Ovary (tissue), 9 donors: ENCODE data around the gene SLC9A8. TPM values are rescaled to one million over a fixed set of nuclear protein-coding genes. Genes with fewer than 3 reads are reported as not detected.
"Not testable (repeated sequence)": the region's sequence is repeated elsewhere in the genome, so short reads cannot be mapped to it uniquely, and the experiment has no call there.

Source experiments
- DNase-seq, 5 donors: peaks; one replicate each; pipeline ENCODE4 v3.0.0-alpha.2; 2019 to 2020
- H3K27ac ChIP-seq, 2 donors: fragments of 200-600 bp; one replicate each; pipeline versions ENCODE4 v1.5.1 to v1.8.0; 2019 to 2022
- H3K27me3 ChIP-seq: fragments of 200-600 bp; one replicate; pipeline ENCODE4 v1.8.0; 2022
- H3K36me3 ChIP-seq: fragments of 200-600 bp; sonication (generic); one replicate; pipeline ENCODE4 v1.5.1; 2019
- H3K4me1 ChIP-seq: one replicate; pipeline ENCODE4 v1.8.1; 2013; ENCODE audit warnings: mild to moderate bottlenecking, moderate library complexity; ENCODE audit not compliant: insufficient read depth
- H3K4me3 ChIP-seq: fragments of 200-600 bp; sonication (generic); one replicate; pipeline ENCODE4 v1.5.1; 2017
- H3K9me3 ChIP-seq, 2 donors: fragments of 200-600 bp in 1 of 2; sonication (generic) in 1 of 2; one replicate each; pipeline versions ENCODE4 v1.5.1 to v1.8.1; 2013 to 2019; ENCODE audit warnings: mild to moderate bottlenecking in 1 of 2, moderate library complexity in 1 of 2
- EP300 ChIP-seq: sonication (generic); formaldehyde crosslinking; IDR thresholded peaks from one replicate; pipeline ENCODE4 v1.6.1; 2017; ENCODE audit warnings: antibody characterized with exemption
- POLR2A ChIP-seq: fragments of 450-650 bp; IDR thresholded peaks from one replicate; pipeline ENCODE4 v1.6.1; 2017; ENCODE audit warnings: antibody characterized with exemption, mild to moderate bottlenecking, moderate library complexity
- WGBS, 3 donors: extraction: QIAGEN DNeasy Blood & Tissue Kit in 1 of 3; methylation state at CpG; one replicate each; pipeline versions ENCODE4 v1.1.5 to v1.1.7; 2013 to 2017; 5-methylcytosine and 5-hydroxymethylcytosine counted together
- intact Hi-C, 4 donors: fragments of 100-400 bp; cut with DNase I; formaldehyde crosslinking; loops; one replicate each; pipeline versions ENCODE4 v1.11.0 to v1.15.1; 2022 to 2023
- polyA plus RNA-seq, 2 donors: library from polyadenylated mRNA; stranded (reverse); fragments of 200-250 nt in 1 of 2; fragments of 350-450 nt in 1 of 2; fragmentation: Illumina TruSeq in 1 of 2; extraction: RNeasy Lipid Tissue Mini Kit (QIAGEN cat#74804) in 1 of 2; gene quantifications; one replicate each; pipeline ENCODE4 v1.2.3, GENCODE V29; 2013 to 2014
- total RNA-seq, 7 donors: library from RNA; depleted of rRNA in 2 of 7; stranded (reverse); fragments of >200 nt in 2 of 7; fragmentation: NEBNext Ultra II Directional in 3 of 7; extraction: Animal tissue kit (Norgen Biotek cat#: 25700) in 3 of 7; gene quantifications; one replicate each; pipeline versions ENCODE4 v1.1.0 to v1.2.4, GENCODE V29; 2016 to 2023
- TF ChIP-seq, protein P1 (sequence below), 3 donors: fragments of 450-650 bp in 2 of 3; fragments of 200-600 bp in 1 of 3; IDR thresholded peaks; one replicate each; pipeline versions ENCODE4 v1.5.1 to v1.8.0; 2016 to 2022; ENCODE audit warnings: antibody characterized with exemption in 3 of 3, mild to moderate bottlenecking in 1 of 3
- donor health status: DM: no; HTN: no; CAD: no; lungs with moderate emphysema.
- donor health status: DM: no; HTN: no; CAD: no.
- donor health status: Bipolar disorder and iron deficiency.
- donor health status: DM: yes; HTN: yes; CAD: no.
- donor health status: DM: no; HTN: no; CAD: no.
- donor health status: DM: yes; HTN: yes; CAD: no.

The SLC9A8 gene
- total and polyA plus RNA-seq, 9 donors, result 3.9 to 11.4 (median 7.7) TPM

DNA sequence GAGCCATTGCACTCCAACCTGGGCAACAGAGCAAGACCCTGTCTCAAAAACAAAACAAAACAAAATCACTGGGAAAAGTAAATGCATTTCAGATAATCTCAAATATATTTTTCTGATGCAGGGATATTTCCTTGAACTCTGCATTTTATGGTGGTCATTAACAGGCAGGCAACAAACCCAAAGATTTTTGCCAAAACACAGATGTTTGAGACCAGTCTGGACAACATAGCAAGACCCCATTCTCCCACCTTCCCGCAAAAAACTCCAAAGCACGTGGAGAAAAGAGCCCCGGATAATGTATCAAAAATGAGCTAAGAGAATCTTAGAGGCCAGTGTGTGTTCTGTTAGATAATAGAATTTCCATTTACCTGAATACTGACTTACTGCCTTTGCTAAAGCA is 44.3 kb downstream of the SLC9A8 start:
- no peaks in the 10 kb centered on the region for H3K36me3 ChIP-seq
- no peaks in the 10 kb centered on the region for H3K4me1 ChIP-seq
- WGBS, 3 donors, result 62 to 98% (median 96%) methylated on average over 3 of the region's 3 CpGs
- no peak overlapping the region for H3K27ac ChIP-seq
- intact Hi-C loops, result loop anchor here in 1 of 4 donors (10.0 kb wide), 1 partner anchor 522 kb away; no protein-coding TSS in a partner anchor
- no peaks in the 10 kb centered on the region for H3K27me3 ChIP-seq
- no peak overlapping the region for H3K4me3 ChIP-seq
- no peaks in the 10 kb centered on the region for H3K9me3 ChIP-seq
- TF ChIP-seq POLR2A (no peak), EP300 (no peak)
- TF ChIP-seq, protein P1, sequence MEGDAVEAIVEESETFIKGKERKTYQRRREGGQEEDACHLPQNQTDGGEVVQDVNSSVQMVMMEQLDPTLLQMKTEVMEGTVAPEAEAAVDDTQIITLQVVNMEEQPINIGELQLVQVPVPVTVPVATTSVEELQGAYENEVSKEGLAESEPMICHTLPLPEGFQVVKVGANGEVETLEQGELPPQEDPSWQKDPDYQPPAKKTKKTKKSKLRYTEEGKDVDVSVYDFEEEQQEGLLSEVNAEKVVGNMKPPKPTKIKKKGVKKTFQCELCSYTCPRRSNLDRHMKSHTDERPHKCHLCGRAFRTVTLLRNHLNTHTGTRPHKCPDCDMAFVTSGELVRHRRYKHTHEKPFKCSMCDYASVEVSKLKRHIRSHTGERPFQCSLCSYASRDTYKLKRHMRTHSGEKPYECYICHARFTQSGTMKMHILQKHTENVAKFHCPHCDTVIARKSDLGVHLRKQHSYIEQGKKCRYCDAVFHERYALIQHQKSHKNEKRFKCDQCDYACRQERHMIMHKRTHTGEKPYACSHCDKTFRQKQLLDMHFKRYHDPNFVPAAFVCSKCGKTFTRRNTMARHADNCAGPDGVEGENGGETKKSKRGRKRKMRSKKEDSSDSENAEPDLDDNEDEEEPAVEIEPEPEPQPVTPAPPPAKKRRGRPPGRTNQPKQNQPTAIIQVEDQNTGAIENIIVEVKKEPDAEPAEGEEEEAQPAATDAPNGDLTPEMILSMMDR (IDR thresholded peaks at IDR 0.05), result no peak
- DNase-seq, result no peak

DNA sequence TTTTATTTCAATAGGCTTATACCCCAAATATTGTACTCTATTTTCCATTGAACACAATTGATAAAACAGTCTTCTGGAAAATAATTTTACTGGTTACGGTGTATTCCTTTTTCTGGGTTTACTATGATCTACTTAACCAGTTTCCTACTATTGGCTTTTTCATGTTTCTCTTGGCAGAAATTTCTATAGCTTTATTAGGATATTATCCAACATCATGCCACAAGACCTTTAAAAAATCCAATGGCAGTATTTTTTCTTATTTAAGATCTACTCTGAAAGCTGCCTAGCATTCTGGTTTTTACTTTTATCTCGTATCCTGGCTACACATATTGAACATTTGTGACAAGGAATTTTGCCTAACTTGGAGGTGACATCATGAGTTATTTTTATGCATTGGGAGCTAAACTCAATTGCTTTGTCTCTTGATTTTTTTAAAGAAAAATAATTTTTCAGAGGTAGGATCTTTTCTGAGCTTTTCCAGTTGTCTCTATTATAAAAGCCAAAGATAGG is 45.5 kb downstream of the SLC9A8 start:
- no peak for TF ChIP-seq POLR2A
- TF ChIP-seq, protein P1 (IDR thresholded peaks at IDR 0.05), result no peak
- no peak for TF ChIP-seq EP300
- WGBS, 3 donors, result 82 to 95% (median 85%) methylated on average over 2 of the region's 2 CpGs

DNA sequence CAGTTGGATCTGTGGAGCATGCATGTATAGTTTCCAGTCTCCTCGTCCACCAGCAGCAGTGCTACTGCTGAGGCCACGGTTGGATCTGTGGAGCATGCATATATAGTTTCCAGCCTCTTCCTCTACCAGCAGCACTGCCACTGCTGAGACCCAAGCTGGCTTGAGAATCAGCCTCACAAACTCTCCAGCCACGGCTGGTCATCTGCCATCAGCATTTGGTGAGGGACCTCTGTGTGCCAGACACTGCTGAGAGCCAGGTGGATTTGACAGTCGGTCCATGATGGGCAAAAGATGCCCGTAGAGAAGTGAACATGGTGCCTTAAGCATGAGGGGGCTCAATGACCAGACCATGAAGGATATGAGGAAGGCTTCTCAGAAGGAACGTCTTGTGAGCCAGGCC is 46.4 kb downstream of the SLC9A8 start:
- no peak for DNase-seq
- H3K27me3 ChIP-seq, result no peaks in the 10 kb centered on the region
- TF ChIP-seq, protein P1 (IDR thresholded peaks at IDR 0.05), result no peak
- TF ChIP-seq EP300, result no peak
- no peak for TF ChIP-seq POLR2A
- no peaks in the 10 kb centered on the region for H3K9me3 ChIP-seq
- H3K4me3 ChIP-seq, result no peak overlapping the region
- H3K4me1 ChIP-seq, result no peaks in the 10 kb centered on the region
- no peaks in the 10 kb centered on the region for H3K36me3 ChIP-seq
- intact Hi-C loops, result loop anchor here in 1 of 4 donors (10.0 kb wide), 1 partner anchor 524 kb away; no protein-coding TSS in a partner anchor
- no peak overlapping the region for H3K27ac ChIP-seq
- 84 to 90% (median 85%) methylated on average over 6 of the region's 6 CpGs for WGBS, 3 donors

More for the DNA sequence above, 45.5 kb downstream of the SLC9A8 start:
- no peaks in the 10 kb centered on the region for H3K9me3 ChIP-seq
- no peak for DNase-seq
- H3K4me3 ChIP-seq, result no peak overlapping the region
- H3K27me3 ChIP-seq, result no peaks in the 10 kb centered on the region
- intact Hi-C loops, result loop anchor here in 1 of 4 donors (10.0 kb wide), 1 partner anchor 523 kb away; no protein-coding TSS in a partner anchor
- H3K4me1 ChIP-seq, result no peaks in the 10 kb centered on the region
- H3K27ac ChIP-seq, result no peak overlapping the region
- no peaks in the 10 kb centered on the region for H3K36me3 ChIP-seq

DNA sequence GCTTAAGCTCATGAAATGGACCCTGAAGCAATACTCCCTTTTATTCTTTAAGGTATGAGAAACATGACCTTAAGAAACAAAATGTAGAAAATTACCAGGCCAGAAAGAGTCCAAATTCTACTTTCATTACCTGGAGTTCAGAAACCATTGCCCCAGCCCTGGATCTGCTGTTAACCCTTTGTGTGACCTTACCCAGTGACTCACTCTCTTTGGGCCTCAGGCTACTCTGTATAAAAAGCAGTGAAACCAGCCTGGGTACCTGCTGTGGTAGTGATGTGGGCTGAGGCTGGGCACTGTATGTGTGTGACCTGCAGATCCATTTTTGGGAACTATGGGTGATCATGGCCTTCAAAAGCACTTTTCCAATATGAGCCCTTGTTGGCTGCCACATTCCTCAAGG is 47.2 kb downstream of the SLC9A8 start:
- no peak overlapping the region for H3K4me3 ChIP-seq
- no peaks in the 10 kb centered on the region for H3K27me3 ChIP-seq
- H3K4me1 ChIP-seq, result no peaks in the 10 kb centered on the region
- intact Hi-C loops, result loop anchor here in 1 of 4 donors (10.0 kb wide), 1 partner anchor 525 kb away; no protein-coding TSS in a partner anchor
- DNase-seq, result no peak
- no peaks in the 10 kb centered on the region for H3K36me3 ChIP-seq
- no peak overlapping the region for H3K27ac ChIP-seq
- TF ChIP-seq EP300 (no peak), POLR2A (no peak)
- TF ChIP-seq, protein P1 (IDR thresholded peaks at IDR 0.05), result no peak
- no peaks in the 10 kb centered on the region for H3K9me3 ChIP-seq

DNA sequence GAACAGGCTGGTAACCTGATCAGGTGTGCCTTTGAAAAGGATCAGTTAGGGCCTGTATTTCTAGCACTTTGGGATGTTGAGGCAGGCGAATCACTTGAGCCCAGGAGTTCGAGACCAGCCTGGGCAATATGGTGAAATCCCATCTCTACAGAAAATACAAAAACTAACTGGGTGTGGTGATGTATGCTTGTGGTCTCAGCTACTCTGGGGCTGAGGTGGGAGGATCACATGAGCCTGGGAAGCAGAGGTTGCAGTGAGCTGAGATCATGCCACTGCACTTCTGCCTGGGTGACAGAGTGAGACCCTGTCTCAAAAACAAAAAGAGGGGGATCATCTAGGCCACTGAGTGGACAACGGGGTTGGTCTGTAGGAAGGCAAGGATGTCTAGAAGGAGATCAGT is 48.6 kb downstream of the SLC9A8 start:
- H3K4me1 ChIP-seq, H3K9me3 ChIP-seq, H3K27me3 ChIP-seq, H3K27ac ChIP-seq, H3K4me3 ChIP-seq, H3K36me3 ChIP-seq, intact Hi-C loops, DNase-seq: not testable (repeated sequence)
- 93 to 94% (median 93%) methylated on average over 3 of the region's 3 CpGs for WGBS, 3 donors
